Upper lobe of left lung (tissue), 6 donors: ENCODE data around the gene CCDC171. TPM values are rescaled to one million over a fixed set of nuclear protein-coding genes. Genes with fewer than 3 reads are reported as not detected.
A peak's percentile ranks its signal among the peaks of the same experiment; 100 is the strongest.
"Not testable (repeated sequence)": the region's sequence is repeated elsewhere in the genome, so short reads cannot be mapped to it uniquely, and the experiment has no call there.

Experiments
- ATAC-seq, 2 donors: fragments of 200-7000 bp; cut with Tn5 transposase; one replicate each; pipeline ENCODE4 v1.9.1; 2022; ENCODE audit warnings: mild to moderate bottlenecking in 2 of 2, moderate library complexity in 2 of 2; ENCODE audit not compliant: low FRiP score in 2 of 2
- DNase-seq, 2 donors: peaks; one replicate each; pipeline ENCODE4 v3.0.0-alpha.2; 2019 to 2020
- H3K27ac ChIP-seq, 4 donors: fragments of 200-600 bp; sonication (generic); one replicate each; pipeline ENCODE4 v1.5.1; 2016 to 2019
- H3K27me3 ChIP-seq, 4 donors: fragments of 200-600 bp; sonication (generic); one replicate each; pipeline ENCODE4 v1.5.1; 2017 to 2019
- H3K36me3 ChIP-seq, 4 donors: fragments of 200-600 bp; sonication (generic); one replicate each; pipeline ENCODE4 v1.5.1; 2016 to 2019
- H3K4me1 ChIP-seq, 4 donors: fragments of 200-600 bp; sonication (generic); one replicate each; pipeline ENCODE4 v1.5.1; 2018 to 2019
- H3K4me3 ChIP-seq, 4 donors: fragments of 200-600 bp; sonication (generic); one replicate each; pipeline ENCODE4 v1.5.1; 2017 to 2019; ENCODE audit warnings: mild to moderate bottlenecking in 2 of 4, moderate library complexity in 1 of 4
- H3K9me3 ChIP-seq, 4 donors: fragments of 200-600 bp; sonication (generic); one replicate each; pipeline ENCODE4 v1.5.1; 2018 to 2019
- CTCF ChIP-seq, 6 experiments: fragments of 450-650 bp in 4 of 6; fragments of 200-600 bp in 2 of 6; sonication (generic) in 2 of 6; IDR thresholded peaks; one replicate each; pipeline ENCODE4 v1.5.1; 2016 to 2019; ENCODE audit warnings: antibody characterized with exemption in 6 of 6
- EP300 ChIP-seq, 4 donors: sonication (generic); formaldehyde crosslinking; IDR thresholded peaks; one replicate each; pipeline ENCODE4 v1.5.1; 2017; ENCODE audit warnings: antibody characterized with exemption in 4 of 4, control low read depth in 2 of 4
- POLR2A ChIP-seq, 4 donors: fragments of 450-650 bp; IDR thresholded peaks; one replicate each; pipeline ENCODE4 v1.5.1; 2016 to 2017; ENCODE audit warnings: antibody characterized with exemption in 4 of 4, mild to moderate bottlenecking in 2 of 4
- POLR2AphosphoS5 ChIP-seq, 2 donors: sonication (generic); formaldehyde crosslinking; IDR thresholded peaks; one replicate each; pipeline ENCODE4 v1.5.1; 2017; ENCODE audit warnings: antibody characterized with exemption in 2 of 2
- WGBS, 2 donors: methylation state at CpG; one replicate each; pipeline ENCODE4 v1.1.5; 2017 to 2018; 5-methylcytosine and 5-hydroxymethylcytosine counted together
- total RNA-seq, 6 donors: library from RNA; depleted of rRNA in 4 of 6; stranded (reverse); fragments of >200 nt in 4 of 6; gene quantifications; one replicate each; pipeline versions ENCODE4 v1.1.0 to v1.2.1, GENCODE V29; 2016 to 2021
- donor health status: DM: no; HTN: no; CAD: no; lungs with moderate emphysema.
- donor health status: DM: no; HTN: yes; CAD: no; lungs with severe emphysema.

Gene CCDC171
- total RNA-seq, 6 donors from 2014 or later, result 2.4 to 16.8 (median 6.6) TPM

GRCh38 chr9:15786616-15787015, 233.8 kb downstream of the CCDC171 start:
- no peak for TF ChIP-seq POLR2A (IDR thresholded peaks at IDR 0.05)
- no peak for TF ChIP-seq POLR2AphosphoS5 (IDR thresholded peaks at IDR 0.05)
- no peak for TF ChIP-seq CTCF (IDR thresholded peaks at IDR 0.05)
- no peak for TF ChIP-seq EP300 (IDR thresholded peaks at IDR 0.05)
- no peaks in the 10 kb centered on the region for H3K9me3 ChIP-seq
- H3K36me3 ChIP-seq, result no peaks in the 10 kb centered on the region
- no peak overlapping the region for H3K27ac ChIP-seq
- H3K4me3 ChIP-seq, result no peak overlapping the region
- H3K4me1 ChIP-seq, result no peaks in the 10 kb centered on the region
- DNase-seq, result no peak
- ATAC-seq, result no peak
- H3K27me3 ChIP-seq, result no peaks in the 10 kb centered on the region
- 77 to 85% methylated on average over 3 of the region's 3 CpGs for WGBS, 2 donors

- not testable (repeated sequence) for H3K27ac ChIP-seq, ATAC-seq, H3K4me3 ChIP-seq, H3K27me3 ChIP-seq, H3K36me3 ChIP-seq, H3K4me1 ChIP-seq
- peak in 1 of 2 donors; percentile 72 for DNase-seq
- peaks cover 0 to 16% (median 0%) of the 10 kb centered on the region in 4 donors for H3K9me3 ChIP-seq
- 80 to 97% methylated on average over 1 to 26 of the region's 34 CpGs for whole genome bisulfite sequencing, 2 donors
Observed at GRCh38 chr9:15810219-15810899, 257.5 kb downstream of the CCDC171 start.

GRCh38 chr9:15813076-15813475, 260.2 kb downstream of the CCDC171 start:
- Histone ChIP-seq H3K27me3 (no peaks in the 10 kb centered on the region), H3K36me3 (no peaks in the 10 kb centered on the region), H3K27ac (no peak overlapping the region), H3K9me3 (peaks cover 0 to 12% (median 0%) of the 10 kb centered on the region in 4 donors), H3K4me1 (no peaks in the 10 kb centered on the region), H3K4me3 (no peak overlapping the region)
- 95 to 96% methylated on average over 2 of the region's 2 CpGs for WGBS, 2 donors
- TF ChIP-seq EP300 (IDR thresholded peaks at IDR 0.05), result no peak
- no peak for TF ChIP-seq CTCF (IDR thresholded peaks at IDR 0.05)
- TF ChIP-seq POLR2AphosphoS5 (IDR thresholded peaks at IDR 0.05), result no peak
- no peak for TF ChIP-seq POLR2A (IDR thresholded peaks at IDR 0.05)
- no peak for ATAC-seq
- no peak for DNase-seq

- Histone ChIP-seq H3K9me3 (no peaks in the 10 kb centered on the region), H3K27me3 (no peaks in the 10 kb centered on the region), H3K4me1 (no peaks in the 10 kb centered on the region), H3K27ac (no peak overlapping the region), H3K4me3 (no peak overlapping the region), H3K36me3 (no peaks in the 10 kb centered on the region)
- WGBS, 2 donors, result 77 to 84% methylated on average over 4 of the region's 4 CpGs
- DNase-seq (no peak), ATAC-seq (no peak)
- TF ChIP-seq POLR2AphosphoS5 (IDR thresholded peaks at IDR 0.05), result no peak
- TF ChIP-seq POLR2A (IDR thresholded peaks at IDR 0.05), result no peak
- TF ChIP-seq CTCF (IDR thresholded peaks at IDR 0.05), result no peak
- TF ChIP-seq EP300 (IDR thresholded peaks at IDR 0.05), result no peak
Observed at GRCh38 chr9:15824310-15824709, 271.5 kb downstream of the CCDC171 start.

GRCh38 chr9:15831384-15831783, 278.5 kb downstream of the CCDC171 start:
- ATAC-seq (no peak), DNase-seq (no peak)
- Histone ChIP-seq H3K36me3 (no peaks in the 10 kb centered on the region), H3K4me1 (no peaks in the 10 kb centered on the region), H3K27ac (no peak overlapping the region), H3K27me3 (no peaks in the 10 kb centered on the region), H3K4me3 (no peak overlapping the region), H3K9me3 (no peaks in the 10 kb centered on the region)
- 88 to 90% methylated on average over 1 of the region's 1 CpG for WGBS, 2 donors
- TF ChIP-seq POLR2AphosphoS5 (IDR thresholded peaks at IDR 0.05) (no peak), EP300 (IDR thresholded peaks at IDR 0.05) (no peak), POLR2A (IDR thresholded peaks at IDR 0.05) (no peak), CTCF (IDR thresholded peaks at IDR 0.05) (no peak)
